GOT3 (cell line): ENCODE results near the gene NID1.
"Not testable (repeated sequence)": the region's sequence is repeated elsewhere in the genome, so short reads cannot be mapped to it uniquely, and the experiment has no call there.

ENCODE experiments used
- DNase-seq: peaks from one replicate; lab custom pipeline; 2025; ENCODE audit warnings: mixed read lengths; lab: John Stamatoyannopoulos, UW

The NID1 gene

GRCh38 chr1:236096660-236097482, 32.0 kb upstream of the NID1 start:
- DNase-seq, result peak; percentile 37

DNA sequence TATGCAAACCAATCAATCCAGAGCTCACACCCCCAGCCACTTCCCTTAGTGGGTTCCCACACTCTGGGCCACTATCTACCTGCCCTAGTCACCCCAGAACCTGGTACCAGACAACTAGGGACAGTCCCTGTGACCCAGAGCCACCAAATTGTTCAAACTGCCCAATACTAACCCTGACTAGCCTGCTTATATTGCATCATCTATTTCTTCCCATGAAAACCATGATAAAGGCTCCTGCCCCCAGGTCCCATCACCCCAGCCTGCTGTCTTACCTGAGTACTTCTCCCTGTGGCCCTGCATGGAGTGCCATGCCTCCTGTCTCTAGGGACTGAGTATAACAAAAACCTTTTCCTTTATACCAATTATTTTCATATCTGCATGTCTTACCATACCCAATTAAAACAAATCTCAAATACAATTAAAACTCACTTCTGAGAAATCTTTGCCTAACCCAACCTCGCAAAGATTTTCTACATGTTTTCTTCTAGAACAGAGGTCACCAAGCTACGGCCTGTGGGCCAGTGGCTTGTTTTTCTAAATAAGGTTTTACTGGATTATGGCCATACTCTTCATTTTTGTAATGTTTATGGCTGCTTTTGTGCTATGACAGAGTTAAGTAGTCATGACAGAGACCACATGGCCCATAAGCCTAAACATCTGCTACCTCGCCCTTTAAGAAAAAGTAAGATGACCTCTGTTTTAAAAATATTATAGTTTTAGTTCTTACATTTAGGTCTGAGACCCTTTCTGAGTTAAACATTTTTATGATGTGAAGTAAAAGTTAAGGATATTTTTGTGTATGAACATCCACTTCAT, 31.0 kb upstream of the NID1 start:
- no peak for DNase-seq

GRCh38 chr1:236092899-236093298, 28.0 kb upstream of the NID1 start:
- no peak for DNase-seq

GRCh38 chr1:236091933-236092318, 27.0 kb upstream of the NID1 start:
- no peak for DNase-seq

DNA sequence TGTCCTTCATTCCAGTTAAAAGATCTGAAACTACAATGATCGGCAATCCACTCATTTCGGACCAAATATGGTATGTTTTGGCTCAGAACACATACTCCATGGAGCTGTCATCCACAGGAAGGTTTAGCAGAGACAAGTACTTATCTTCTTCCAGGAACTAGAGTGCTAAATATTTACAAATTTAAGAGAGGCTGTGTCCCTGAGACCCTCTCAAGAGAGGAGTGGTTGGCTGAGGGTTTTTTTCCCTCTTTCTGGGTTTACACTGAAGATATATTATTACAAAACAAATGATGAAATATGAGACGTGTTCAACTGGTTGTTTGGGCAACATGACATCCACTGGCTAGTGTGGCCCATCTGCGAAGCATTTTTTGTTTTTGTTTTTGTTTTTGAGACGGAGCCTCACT, 25.9 kb upstream of the NID1 start:
- no peak for DNase-seq

DNA sequence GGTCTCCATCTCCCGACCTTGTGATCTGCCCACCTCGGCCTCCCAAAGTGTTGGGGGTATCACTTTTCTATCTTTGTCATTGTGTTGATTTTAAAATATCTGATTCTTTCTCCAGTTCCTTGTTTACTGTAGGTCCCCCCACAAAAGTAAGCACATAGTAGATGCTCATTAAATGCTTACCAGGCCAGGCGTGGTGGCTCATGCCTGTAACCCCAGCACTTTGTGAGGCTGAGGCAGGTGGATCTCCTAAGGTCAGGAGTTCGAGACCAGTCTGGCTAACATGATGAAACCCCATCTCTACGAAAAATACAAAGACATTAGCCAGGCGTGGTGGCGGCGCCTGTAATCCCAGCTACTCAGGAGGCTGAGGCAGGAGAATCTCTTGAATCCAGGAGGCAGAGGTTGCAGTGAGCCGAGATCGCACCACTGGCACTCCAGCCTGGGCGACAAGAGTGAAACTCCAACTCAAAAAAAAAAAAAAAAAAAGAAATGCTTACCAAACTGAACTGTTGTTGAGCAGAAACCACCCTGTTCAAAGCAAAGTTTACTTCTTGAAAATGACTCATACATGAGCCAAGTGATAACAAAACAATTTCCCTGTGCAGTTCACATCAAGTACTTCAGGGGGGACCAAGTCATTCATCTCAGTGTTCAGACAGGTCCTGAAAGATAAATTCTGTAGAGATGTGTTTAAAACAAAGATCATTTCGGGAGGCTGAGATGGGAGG, 24.3 kb upstream of the NID1 start:
- no peak for DNase-seq

DNA sequence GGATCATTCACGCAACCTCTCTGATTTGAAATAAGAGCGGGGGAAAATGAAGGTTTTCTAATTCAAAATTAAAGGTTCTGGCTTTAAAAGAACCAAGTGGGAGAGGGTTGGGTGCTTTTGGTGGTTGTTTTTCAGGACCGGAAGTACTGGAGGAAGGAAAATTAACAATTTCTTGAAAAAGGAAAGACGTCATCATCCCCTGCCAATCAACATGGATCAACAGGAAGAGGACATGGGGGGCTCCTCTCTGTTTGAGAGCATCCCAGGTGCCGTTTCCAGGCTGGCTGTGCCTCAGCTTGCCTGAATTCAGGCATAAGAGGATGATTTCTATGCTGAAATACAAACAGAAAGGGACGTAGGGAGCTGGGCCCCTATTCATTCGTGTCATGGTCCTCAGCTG, 21.6 kb upstream of the NID1 start:
- DNase-seq, result no peak

GRCh38 chr1:236085545-236086159, 20.8 kb upstream of the NID1 start:
- no peak for DNase-seq

DNA sequence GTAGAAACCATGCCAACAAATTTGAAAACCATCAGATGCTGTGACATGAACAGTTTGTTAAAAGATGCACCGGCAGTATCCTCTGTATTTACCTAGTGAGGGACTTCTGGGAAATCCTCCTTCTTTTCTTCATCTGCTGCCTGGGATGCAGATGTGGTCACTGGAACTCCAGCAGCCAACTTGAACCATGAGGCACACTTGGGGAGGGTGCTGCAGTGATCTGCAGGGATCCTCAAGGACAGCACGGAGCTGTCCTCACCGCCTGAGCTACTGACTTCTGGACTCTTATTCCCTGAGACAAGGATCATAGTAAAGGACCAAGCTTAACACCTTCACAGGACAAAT, 19.5 kb upstream of the NID1 start:
- no peak for DNase-seq

- no peak for DNase-seq
Observed at GRCh38 chr1:236083650-236084385, 18.9 kb upstream of the NID1 start.

- no peak for DNase-seq
Observed at GRCh38 chr1:236082526-236082925, 17.6 kb upstream of the NID1 start.

DNA sequence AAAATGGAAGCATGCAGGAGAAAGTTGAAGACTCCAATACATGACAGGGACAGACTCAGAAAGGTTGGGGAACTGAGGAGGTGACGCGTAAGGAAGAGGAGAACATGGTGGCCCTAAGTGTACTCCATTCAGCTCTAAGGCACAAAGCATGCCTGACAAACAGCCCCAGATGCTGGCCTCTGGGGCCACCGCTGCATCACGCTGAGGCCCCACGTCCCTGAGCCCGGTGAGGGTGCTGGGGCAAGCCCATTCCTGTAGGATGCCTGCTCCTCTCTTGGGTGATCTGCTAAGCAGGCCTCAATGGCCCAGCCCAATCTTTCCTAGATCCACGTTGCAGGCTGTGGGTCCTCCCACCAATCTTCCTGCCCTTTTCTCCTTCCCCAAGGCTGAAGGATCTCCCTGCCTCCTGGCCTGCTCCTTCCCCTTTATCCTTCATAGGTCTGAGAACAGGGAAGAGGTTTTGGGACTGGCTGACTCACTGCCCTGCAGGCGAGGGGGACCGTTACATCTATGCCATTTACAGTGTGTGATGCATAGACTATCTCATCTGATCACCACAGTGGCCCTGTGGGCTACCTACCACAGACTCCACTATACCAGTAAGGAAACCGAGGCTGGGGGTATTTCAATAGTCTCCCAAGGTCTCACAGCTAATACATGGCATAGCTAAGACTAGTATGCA, 16.8 kb upstream of the NID1 start:
- DNase-seq, result no peak

- no peak for DNase-seq
Observed at GRCh38 chr1:236079703-236080102, 14.8 kb upstream of the NID1 start.

- DNase-seq, result no peak
Observed at GRCh38 chr1:236078993-236079392, 14.1 kb upstream of the NID1 start.

GRCh38 chr1:236078077-236078476, 13.2 kb upstream of the NID1 start:
- not testable (repeated sequence) for DNase-seq

- DNase-seq, result no peak
Observed at GRCh38 chr1:236075848-236076247, 11.0 kb upstream of the NID1 start.

- DNase-seq, result no peak
Observed at GRCh38 chr1:236073307-236073897, 8.5 kb upstream of the NID1 start.

- DNase-seq, result no peak
Observed at GRCh38 chr1:236072001-236072400, 7.1 kb upstream of the NID1 start.

DNA sequence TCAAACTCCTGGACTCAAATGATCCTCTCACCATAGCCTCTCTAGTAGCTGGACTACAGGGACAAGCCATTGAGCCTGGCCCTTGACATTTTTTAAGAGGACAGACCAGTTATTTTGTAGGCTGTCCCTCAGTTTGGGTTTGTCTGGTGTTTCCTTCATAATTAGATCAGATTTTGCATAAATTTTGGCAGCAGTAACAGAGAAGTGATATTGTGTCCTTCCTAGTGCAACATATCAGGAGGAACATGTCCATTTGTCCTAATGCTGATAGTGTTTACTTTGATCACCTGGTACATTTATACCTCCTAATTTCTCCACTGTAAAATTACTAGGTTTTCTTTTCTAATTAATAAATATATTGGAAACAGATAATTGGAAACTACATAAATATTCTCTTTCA, 5.9 kb upstream of the NID1 start:
- no peak for DNase-seq

DNA sequence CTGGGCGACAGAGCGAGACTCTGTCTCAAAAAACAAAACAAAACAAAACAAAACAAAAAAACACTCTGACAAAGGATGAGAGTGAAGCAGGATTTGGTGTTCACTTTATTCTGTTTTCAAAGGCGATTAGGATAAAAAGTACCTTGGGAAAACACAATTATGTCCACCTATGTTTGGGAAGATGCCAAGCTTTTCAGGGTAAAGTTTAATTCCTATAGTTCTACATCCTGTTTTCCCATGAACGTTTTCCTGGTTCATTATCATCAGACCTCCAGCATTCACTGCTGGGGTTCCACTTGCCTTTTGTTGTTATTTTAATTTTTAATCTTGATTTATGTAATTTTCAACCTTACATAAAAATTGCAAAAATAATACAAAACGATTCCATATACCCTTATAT, 4.9 kb upstream of the NID1 start:
- DNase-seq, result no peak
